ENCODE results near the gene SLC35E4. TPM values are rescaled to one million over a fixed set of nuclear protein-coding genes. Genes with fewer than 3 reads are reported as not detected.

Gene SLC35E4
- total RNA-seq, 4 donors from 2014 or later, result 8.5 to 19.3 (median 10.9) TPM

DNA sequence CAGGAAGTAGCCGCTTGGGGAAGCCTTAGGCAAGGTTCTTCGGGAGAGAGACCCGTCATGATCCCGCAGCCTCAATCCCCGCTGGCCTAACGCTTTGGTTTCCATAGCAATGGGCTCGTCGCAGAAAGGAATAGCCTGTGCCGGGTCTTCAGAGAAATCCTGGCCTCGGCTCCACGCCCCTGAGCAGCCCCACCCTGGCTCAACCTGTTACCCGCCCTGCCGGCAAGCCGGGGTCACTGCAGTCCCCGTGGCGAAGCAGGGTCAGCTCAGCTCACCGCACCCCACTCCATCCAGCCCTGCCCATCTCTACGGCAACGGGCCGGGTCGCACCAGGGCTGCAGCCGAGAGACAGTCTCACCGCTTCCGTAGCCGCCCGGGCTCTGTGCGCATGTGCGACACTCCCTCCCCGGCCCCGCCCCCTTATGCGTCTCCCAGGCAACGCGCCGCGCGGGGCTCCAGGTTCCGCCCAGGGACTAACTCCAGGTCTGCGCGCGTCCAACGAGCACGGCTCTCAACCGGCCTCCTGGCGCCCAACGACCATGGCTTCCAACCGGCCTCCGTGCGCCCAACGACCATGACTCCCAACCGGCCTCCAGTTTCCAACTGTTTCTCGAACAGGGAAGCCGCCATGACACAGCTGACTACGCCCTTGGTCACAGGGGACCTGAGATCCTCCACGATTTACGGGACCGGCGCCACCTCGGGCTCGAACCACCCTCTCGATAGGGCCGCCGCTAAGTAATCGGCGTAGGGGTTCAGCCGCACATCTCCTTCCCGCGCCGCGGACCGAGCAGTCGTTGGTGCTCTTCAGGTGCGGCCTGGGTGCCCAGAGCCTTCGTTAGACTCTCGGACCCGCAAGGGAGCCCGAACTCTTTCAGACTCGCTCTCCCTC lies 32.2 kb downstream of the SLC35E4 start, which contains the start of gene DUSP18:
DUSP18 (minus strand) TSS at position 382 of the 892 bp plus-strand sequence. CDS start 3,872 bp downstream, outside the sequence.
- Histone ChIP-seq H3K27me3 (no peaks in the 10 kb centered on the region), H3K36me3 (no peaks in the 10 kb centered on the region), H3K27ac (peak within 1 kb of the TSS; percentile 37 to 68 (median 52)), H3K4me1 (peaks cover 10 to 11% of the 10 kb centered on the region in 2 donors), H3K9me3 (no peaks in the 10 kb centered on the region), H3K4me3 (peak within 1 kb of the TSS; percentile 64 to 94 (median 84))
- in situ Hi-C loops (cut with MboI; ENCODE audit: low sequenced_read_pairs in 4 of 4) (no loop called here), intact Hi-C loops (cut with DNase I; ENCODE audit: low total_unique reads) (loop anchor here (1.0 to 5.0 kb wide), 4 partner anchors 28 to 75 kb away; partner anchors contain the start of genes PES1 and SLC35E4)
- ATAC-seq (peak; percentile 97), DNase-seq (peak; percentile 85 to 88)
- peak; percentile 16 to 33 for TF ChIP-seq POLR2A (IDR thresholded peaks at IDR 0.05)
- TF ChIP-seq, protein P1, sequence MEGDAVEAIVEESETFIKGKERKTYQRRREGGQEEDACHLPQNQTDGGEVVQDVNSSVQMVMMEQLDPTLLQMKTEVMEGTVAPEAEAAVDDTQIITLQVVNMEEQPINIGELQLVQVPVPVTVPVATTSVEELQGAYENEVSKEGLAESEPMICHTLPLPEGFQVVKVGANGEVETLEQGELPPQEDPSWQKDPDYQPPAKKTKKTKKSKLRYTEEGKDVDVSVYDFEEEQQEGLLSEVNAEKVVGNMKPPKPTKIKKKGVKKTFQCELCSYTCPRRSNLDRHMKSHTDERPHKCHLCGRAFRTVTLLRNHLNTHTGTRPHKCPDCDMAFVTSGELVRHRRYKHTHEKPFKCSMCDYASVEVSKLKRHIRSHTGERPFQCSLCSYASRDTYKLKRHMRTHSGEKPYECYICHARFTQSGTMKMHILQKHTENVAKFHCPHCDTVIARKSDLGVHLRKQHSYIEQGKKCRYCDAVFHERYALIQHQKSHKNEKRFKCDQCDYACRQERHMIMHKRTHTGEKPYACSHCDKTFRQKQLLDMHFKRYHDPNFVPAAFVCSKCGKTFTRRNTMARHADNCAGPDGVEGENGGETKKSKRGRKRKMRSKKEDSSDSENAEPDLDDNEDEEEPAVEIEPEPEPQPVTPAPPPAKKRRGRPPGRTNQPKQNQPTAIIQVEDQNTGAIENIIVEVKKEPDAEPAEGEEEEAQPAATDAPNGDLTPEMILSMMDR (IDR thresholded peaks at IDR 0.05 in 4 of 5, conservative IDR thresholded peaks at IDR 0.05 in 1 of 5), result peak; percentile 6 to 57 (median 37)

DNA sequence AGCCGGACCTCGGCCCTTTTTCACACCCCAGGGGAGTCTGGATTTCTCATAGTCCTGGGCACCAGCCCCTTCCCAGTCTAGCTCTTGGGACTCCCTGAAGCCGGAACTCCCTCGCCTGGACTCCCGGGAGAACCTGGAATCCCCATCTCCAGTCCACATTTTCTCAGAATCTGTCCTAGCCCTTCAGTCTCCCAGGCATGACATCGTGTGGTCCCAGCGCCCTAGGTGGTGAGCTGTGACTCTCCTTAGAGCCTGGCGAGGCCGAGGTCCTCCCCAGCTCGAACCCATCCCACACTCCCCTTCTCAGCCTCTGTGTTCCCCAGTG lies 32.8 kb downstream of the SLC35E4 start:
- Histone ChIP-seq H3K36me3 (no peaks in the 10 kb centered on the region), H3K9me3 (no peaks in the 10 kb centered on the region), H3K4me1 (peaks cover 10 to 11% of the 10 kb centered on the region in 2 donors), H3K4me3 (peak overlapping the region; percentile 64 to 94 (median 84)), H3K27me3 (no peaks in the 10 kb centered on the region), H3K27ac (peak overlapping the region in 1 of 4 donors; percentile 62)
- TF ChIP-seq, protein P1 (IDR thresholded peaks at IDR 0.05 in 4 of 5, conservative IDR thresholded peaks at IDR 0.05 in 1 of 5), result no peak
- no peak for TF ChIP-seq POLR2A (IDR thresholded peaks at IDR 0.05)
- no peak for ATAC-seq
- in situ Hi-C loops (cut with MboI; ENCODE audit: low sequenced_read_pairs in 4 of 4), result no loop called here
- intact Hi-C loops (cut with DNase I; ENCODE audit: low total_unique reads), result loop anchor here (5.0 kb wide), 2 partner anchors 39 to 76 kb away; partner anchors contain the start of gene PES1
- DNase-seq, result no peak

DNA sequence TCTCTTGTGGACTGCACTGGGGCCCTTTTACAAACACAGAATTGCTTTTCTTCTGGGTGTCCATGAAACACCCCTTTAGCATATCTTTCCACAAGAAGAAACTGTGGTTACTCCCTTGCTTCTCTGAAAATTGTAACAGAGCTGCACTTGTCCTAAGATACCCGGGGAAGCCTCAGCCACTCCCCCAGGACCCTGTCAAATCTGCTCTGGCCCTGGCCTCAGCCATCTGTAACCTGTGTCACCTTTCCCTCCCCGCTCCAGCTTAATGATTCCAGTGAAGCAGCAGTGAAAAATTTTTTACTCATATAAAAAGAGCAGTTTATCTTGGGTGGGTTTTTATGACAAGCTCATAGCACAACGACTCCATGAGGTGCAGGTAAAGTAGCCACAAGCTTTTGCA lies 35.5 kb downstream of the SLC35E4 start:
- no peaks in the 10 kb centered on the region for H3K9me3 ChIP-seq
- no peak overlapping the region for H3K27ac ChIP-seq
- ATAC-seq, result no peak
- no peak for TF ChIP-seq POLR2A (IDR thresholded peaks at IDR 0.05)
- TF ChIP-seq, protein P1 (IDR thresholded peaks at IDR 0.05 in 4 of 5, conservative IDR thresholded peaks at IDR 0.05 in 1 of 5), result no peak
- in situ Hi-C loops (cut with MboI; ENCODE audit: low sequenced_read_pairs in 4 of 4) (no loop called here), intact Hi-C loops (cut with DNase I; ENCODE audit: low total_unique reads) (no loop called here)
- H3K36me3 ChIP-seq, result no peaks in the 10 kb centered on the region
- DNase-seq, result no peak
- no peaks in the 10 kb centered on the region for H3K27me3 ChIP-seq
- no peak overlapping the region for H3K4me3 ChIP-seq
- peaks cover 10 to 11% of the 10 kb centered on the region in 2 donors for H3K4me1 ChIP-seq

DNA sequence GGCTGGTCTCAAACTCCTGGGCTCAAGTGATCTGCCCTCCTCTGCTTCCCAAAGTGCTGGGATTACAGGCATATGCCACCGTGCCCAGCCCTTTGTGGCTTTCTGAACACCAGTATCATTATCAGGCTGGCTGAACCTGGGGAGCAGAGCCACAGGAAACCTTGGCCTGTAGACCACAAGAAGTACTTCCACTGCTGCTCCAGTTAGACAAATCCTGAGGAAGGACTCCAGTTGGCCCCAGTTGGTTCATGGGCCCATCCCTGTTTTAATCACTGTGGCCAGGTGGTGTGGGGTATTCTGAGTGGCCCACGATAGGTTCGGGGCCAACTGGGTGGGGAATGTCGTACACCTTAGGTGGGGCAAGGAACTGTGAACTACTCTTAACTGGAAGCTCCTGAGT lies 37.6 kb downstream of the SLC35E4 start:
- no peak overlapping the region for H3K4me3 ChIP-seq
- intact Hi-C loops (cut with DNase I; ENCODE audit: low total_unique reads), result no loop called here
- ATAC-seq, result no peak
- TF ChIP-seq, protein P1 (IDR thresholded peaks at IDR 0.05 in 4 of 5, conservative IDR thresholded peaks at IDR 0.05 in 1 of 5), result no peak
- TF ChIP-seq POLR2A (IDR thresholded peaks at IDR 0.05), result no peak
- DNase-seq, result no peak
- H3K36me3 ChIP-seq, result no peaks in the 10 kb centered on the region
- in situ Hi-C loops (cut with MboI; ENCODE audit: low sequenced_read_pairs in 4 of 4), result no loop called here
- H3K9me3 ChIP-seq, result no peaks in the 10 kb centered on the region
- no peaks in the 10 kb centered on the region for H3K27me3 ChIP-seq
- no peak overlapping the region for H3K27ac ChIP-seq
- H3K4me1 ChIP-seq, result peaks cover 0 to 3% of the 10 kb centered on the region in 2 donors

All from gastrocnemius medialis (tissue), 4 donors.